Epithelial cell of proximal tubule (primary cell): ENCODE measurements around the gene ARHGAP1. TPM values are rescaled to one million over a fixed set of nuclear protein-coding genes. Genes with fewer than 3 reads are reported as not detected.

ENCODE experiments used
- DNase-seq: peaks from one replicate; pipeline ENCODE4 v3.0.0-alpha.2; 2011; ENCODE audit warnings: low read depth
- H3K4me3 ChIP-seq: 2 replicates; pipeline ENCODE4 v1.5.1; 2011; ENCODE audit warnings: low read depth, mild to moderate bottlenecking, low read length
- total RNA-seq: library from RNA; depleted of rRNA; stranded (reverse); fragments of >200 nt; gene quantifications from 2 replicates; pipeline ENCODE4 v1.2.3, GENCODE V29; 2015
- TF ChIP-seq, protein P1 (sequence below): conservative IDR thresholded peaks from 2 replicates; pipeline ENCODE4 v1.5.1; 2012; ENCODE audit warnings: low read depth, mild to moderate bottlenecking, low read length

The ARHGAP1 gene
- total RNA-seq, 1 donor from 2014 or later = 29.1 TPM

DNA sequence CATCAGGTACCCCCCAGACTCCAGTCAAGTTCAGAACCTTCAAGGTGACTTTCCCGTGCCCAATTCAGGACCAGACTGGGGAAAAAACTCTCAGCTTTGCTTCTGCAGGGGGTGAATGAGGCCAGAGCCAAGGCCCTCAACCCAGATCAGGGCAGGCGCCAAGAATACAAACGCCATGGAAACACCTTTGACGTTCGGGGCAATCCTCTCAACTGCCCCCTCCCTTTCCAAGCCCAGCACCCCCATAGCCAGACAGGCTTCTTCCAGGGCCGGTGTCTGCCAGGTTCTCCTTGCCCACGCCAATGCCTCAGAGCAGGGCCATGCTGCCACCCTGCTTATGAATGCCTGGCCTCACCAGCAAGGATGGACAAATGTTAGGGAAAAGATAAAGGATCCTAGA is 5.8 kb downstream of the ARHGAP1 start:
- H3K4me3 ChIP-seq = no peak overlapping the region
- DNase-seq = no peak
- TF ChIP-seq, protein P1, sequence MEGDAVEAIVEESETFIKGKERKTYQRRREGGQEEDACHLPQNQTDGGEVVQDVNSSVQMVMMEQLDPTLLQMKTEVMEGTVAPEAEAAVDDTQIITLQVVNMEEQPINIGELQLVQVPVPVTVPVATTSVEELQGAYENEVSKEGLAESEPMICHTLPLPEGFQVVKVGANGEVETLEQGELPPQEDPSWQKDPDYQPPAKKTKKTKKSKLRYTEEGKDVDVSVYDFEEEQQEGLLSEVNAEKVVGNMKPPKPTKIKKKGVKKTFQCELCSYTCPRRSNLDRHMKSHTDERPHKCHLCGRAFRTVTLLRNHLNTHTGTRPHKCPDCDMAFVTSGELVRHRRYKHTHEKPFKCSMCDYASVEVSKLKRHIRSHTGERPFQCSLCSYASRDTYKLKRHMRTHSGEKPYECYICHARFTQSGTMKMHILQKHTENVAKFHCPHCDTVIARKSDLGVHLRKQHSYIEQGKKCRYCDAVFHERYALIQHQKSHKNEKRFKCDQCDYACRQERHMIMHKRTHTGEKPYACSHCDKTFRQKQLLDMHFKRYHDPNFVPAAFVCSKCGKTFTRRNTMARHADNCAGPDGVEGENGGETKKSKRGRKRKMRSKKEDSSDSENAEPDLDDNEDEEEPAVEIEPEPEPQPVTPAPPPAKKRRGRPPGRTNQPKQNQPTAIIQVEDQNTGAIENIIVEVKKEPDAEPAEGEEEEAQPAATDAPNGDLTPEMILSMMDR = no peak

DNA sequence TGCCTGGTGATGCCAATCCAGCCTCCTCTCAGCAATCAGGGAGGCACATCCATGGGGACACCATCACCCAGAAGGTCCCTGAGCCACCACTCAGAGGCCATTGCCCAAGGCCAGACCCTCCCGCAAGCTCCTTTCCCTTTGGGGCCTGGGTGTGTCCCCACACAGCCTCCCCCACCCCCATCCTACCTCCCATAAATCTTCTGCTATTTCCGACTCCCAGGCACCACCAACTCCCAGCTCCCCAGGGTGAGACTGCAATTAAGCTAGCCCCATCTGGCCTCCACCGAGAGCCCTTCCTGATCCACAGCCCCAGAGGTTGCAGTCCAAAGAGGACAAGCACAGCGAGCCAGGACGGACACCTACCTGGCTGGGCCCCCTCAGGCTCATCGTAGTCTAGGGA is 6.3 kb downstream of the ARHGAP1 start:
- TF ChIP-seq, protein P1 = no peak
- no peak for DNase-seq
- H3K4me3 ChIP-seq = no peak overlapping the region

DNA sequence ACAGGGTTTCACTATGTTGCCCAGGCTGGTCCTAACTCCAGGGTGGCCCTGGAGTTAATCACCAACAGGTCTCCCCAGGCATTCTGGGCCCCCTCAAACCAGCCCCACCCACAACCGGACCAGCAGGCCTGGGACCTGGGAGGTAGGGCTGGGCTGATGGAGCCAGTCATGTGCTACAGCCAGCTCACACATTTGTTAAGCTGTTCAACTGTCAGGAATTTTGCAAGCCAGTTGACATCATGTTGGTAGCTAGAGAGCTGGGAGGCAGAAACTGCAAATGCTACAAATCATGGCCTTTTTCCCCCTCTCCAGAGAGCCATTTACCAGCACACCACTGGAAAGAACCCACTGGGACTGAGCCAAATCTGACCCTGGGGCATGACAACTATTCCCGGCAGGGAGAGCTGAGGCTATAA is 6.8 kb downstream of the ARHGAP1 start:
- TF ChIP-seq, protein P1 = no peak
- peak; percentile 74 for DNase-seq
- H3K4me3 ChIP-seq = no peak overlapping the region

DNA sequence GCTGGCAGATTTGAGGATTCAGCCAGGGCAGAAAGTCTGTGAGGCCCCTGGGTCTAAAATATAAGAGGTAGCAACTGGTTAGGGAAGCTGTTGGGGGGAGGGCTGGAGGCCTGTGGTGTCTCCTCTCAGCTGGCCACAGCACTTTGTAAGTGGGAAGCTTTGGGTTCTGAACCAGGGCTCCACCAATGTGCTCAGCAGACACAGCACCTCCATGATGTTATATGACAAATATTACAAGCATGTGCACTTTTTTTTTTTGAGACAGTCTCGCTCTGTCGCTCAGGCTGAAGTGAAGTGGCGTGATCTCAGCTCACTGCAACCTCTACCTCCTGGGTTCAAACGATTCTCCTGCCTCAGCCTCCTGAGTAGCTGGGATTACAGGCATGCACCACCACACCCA is 8.0 kb downstream of the ARHGAP1 start:
- no peak for DNase-seq
- TF ChIP-seq, protein P1 = no peak
- no peak overlapping the region for H3K4me3 ChIP-seq

DNA sequence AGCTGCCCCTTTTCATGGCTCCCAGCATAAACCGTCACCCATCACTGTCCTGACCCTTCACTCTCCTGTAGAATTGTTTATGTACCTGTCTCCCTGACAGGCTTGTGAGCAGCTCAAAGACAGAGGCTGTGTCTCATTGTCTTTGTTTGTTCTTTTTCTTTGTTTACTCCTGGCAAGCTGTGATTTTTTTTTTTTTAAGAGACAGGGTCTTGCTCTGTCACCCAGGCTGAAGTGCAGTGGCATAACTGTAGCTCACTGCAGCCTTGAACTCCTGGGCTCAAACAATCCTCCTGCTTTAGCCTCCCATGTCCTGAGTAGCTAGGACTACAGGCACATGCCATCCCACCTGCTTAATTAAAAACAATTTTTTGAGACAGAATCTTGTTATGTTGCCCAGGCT is 9.7 kb downstream of the ARHGAP1 start:
- TF ChIP-seq, protein P1 = no peak
- no peak overlapping the region for H3K4me3 ChIP-seq
- DNase-seq = no peak

DNA sequence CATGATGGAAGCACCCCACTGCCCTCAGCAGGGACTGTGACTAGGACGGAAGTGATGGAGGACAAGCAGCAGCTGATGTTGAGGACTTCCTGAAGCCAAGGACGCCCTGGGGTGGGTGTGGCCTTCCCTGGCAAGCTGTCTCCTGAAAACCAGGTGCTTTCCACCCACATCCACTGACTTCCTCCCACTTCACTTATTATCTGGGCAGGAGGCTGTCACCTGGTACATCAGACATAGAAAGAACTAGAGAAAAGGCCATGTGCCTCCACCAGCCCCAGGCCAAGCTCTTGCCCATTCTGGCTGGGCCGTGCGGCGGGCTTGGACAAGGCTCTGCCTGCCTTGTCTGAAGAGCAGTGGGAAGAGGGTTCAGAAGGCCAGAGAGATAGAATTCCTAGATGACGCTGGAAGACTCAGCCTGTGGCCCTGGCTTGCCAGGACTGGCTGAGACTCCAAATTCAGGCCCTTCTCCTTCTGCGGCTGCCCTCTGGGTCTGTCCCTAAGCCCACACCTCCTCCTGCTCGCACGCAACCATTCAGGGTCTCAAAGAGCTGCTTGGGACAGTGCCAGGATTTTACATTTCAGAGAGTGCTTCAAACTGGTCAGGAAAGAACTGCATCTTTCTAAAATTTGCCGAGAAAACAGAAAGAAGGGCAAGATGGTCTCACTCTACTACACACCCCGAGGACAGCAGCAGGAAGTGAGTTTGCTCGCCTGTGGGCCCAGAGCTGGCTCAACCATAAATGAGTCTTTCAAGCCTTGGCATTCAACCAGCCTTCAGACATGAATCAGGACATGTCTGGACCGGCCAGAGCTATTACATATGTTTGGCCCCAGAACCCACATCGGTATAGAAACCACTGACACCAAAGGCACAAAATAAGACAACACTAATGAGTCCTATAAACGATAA is 13.3 kb downstream of the ARHGAP1 start:
- no peak overlapping the region for H3K4me3 ChIP-seq
- DNase-seq = no peak
- TF ChIP-seq, protein P1 = no peak

DNA sequence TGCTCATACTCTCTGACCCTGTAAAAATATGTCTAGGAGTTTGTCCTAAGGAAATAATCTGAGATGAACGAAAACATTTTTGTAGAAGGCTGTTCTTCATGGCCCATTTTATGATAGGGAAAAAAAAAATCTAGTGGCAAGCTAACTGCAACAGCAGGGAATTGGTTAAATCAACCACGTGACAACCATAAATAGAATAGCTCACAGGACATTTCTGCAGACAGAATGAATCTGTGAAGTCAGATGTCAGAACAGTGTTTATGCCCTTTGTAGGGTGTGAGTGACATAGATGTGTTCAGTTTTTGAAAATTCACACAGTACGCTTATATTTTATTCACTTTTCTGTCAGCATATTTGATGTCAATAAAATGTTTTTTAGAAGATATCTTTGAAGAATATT is 16.1 kb downstream of the ARHGAP1 start:
- no peak for DNase-seq
- TF ChIP-seq, protein P1 = no peak
- H3K4me3 ChIP-seq = no peak overlapping the region
